ENCODE measurements around the gene LHX8.

The LHX8 gene

GRCh38 chr1:75208862-75209261 lies 74.7 kb downstream of the LHX8 start:
- DNase-seq = no peak
